ENCODE results near the gene HSD3B7.
A peak's percentile ranks its signal among the peaks of the same experiment; 100 is the strongest.
"Not testable (repeated sequence)": the region's sequence is repeated elsewhere in the genome, so short reads cannot be mapped to it uniquely, and the experiment has no call there.

The HSD3B7 gene

DNA sequence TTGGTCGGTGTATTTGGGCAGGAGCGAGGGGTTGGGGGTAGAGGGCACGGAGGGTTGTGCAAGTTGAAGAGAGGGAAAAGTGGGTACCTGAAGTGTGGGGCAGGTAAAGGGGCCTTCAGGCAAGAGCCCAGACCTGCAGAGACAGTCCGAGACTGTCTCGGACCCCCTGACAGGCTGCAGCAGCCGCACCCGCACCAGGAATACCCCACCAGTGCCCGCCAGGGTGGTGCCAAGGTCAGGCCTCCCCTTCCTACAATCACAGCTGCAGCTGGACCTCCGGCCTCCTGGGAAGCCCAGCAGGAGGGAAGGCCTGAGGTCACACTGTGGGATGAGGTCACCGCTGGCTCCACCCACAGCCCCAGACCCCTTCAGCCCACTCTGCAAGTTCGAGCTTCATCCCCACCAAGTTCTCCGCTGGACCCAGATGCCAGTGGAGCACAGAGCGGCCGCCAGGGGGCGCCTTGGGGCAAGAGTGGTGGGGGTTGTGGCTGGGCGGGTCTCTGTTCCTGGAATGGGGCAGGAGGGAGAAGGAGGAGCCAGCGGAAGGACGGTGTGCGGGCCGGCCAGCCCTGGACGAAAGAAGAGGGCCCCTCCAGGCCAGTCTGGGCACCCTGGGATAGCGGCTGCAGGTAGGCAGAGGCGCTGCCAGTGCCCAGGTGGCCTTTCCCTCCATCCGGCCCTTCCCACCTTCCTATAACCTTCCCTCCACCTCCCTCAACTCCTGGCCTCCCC is at the start of gene HSD3B7:
Gene HSD3B7 (plus strand): TSS at position 539 of the 732 bp plus-strand sequence. CDS start 452 bp downstream, outside the sequence.
- H3K27me3 ChIP-seq (ENCODE audit: insufficient read depth, low read depth, severe bottlenecking), result no peaks in the 10 kb centered on the region
- H3K27ac ChIP-seq, result peak within 1 kb of the TSS; percentile 83
- TF ChIP-seq, protein P1, sequence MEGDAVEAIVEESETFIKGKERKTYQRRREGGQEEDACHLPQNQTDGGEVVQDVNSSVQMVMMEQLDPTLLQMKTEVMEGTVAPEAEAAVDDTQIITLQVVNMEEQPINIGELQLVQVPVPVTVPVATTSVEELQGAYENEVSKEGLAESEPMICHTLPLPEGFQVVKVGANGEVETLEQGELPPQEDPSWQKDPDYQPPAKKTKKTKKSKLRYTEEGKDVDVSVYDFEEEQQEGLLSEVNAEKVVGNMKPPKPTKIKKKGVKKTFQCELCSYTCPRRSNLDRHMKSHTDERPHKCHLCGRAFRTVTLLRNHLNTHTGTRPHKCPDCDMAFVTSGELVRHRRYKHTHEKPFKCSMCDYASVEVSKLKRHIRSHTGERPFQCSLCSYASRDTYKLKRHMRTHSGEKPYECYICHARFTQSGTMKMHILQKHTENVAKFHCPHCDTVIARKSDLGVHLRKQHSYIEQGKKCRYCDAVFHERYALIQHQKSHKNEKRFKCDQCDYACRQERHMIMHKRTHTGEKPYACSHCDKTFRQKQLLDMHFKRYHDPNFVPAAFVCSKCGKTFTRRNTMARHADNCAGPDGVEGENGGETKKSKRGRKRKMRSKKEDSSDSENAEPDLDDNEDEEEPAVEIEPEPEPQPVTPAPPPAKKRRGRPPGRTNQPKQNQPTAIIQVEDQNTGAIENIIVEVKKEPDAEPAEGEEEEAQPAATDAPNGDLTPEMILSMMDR (IDR thresholded peaks at IDR 0.05; ENCODE audit: low read depth, low read length), result peak; percentile 91
- H3K36me3 ChIP-seq, result peaks cover 52% of the 10 kb centered on the region
- H3K4me3 ChIP-seq (ENCODE audit: low read depth, low read length), result peak within 1 kb of the TSS; percentile 30
- no peaks in the 10 kb centered on the region for H3K9me3 ChIP-seq (ENCODE audit: severe bottlenecking)
- DNase-seq, result peak; percentile 90

DNA sequence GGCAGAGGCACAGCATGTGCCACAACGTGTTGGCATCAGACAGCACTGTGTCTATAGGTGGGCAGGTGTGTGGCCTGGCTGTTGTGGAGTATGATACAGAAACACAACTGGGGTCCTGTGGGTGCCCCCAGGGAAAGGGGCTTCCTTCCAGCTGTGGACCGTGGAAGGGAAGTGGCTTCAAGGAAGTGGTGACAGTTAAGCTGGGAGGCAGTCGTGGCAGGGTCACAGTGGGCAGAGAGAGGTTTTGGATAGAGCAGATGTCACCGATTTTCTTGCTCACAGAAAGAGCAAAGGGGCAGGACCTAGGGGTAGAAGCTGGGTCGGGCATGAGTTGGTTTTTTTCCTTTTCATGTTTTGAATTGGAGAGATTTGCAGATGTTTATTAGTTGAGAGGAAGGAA is 47.3 kb upstream of the HSD3B7 start:
- Histone ChIP-seq H3K9me3 (ENCODE audit: severe bottlenecking) (no peaks in the 10 kb centered on the region), H3K4me3 (ENCODE audit: low read depth, low read length) (no peak overlapping the region), H3K36me3 (peaks cover 11% of the 10 kb centered on the region), H3K27me3 (ENCODE audit: insufficient read depth, low read depth, severe bottlenecking) (no peaks in the 10 kb centered on the region), H3K27ac (no peak overlapping the region)
- TF ChIP-seq, protein P1 (IDR thresholded peaks at IDR 0.05; ENCODE audit: low read depth, low read length), result no peak
- DNase-seq, result no peak

DNA sequence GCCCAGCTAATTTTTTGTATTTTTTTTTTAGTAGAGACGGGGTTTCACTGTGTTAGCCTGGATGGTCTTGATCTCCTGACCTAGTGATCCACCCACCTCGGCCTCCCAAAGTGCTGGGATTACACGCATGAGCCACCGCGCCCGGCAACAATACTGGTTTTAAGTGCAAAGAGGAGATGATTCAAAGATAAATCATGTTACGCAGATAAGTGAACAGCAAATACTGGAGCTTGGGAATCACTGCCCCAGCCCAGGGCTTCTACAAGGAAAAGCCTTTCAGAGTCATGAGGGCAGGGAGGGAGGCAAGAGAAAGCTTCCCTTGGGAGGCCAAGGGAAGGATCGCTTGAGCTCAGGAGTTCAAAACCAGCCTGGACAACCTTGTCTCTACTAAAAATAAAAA is 45.4 kb upstream of the HSD3B7 start:
- peaks cover 24% of the 10 kb centered on the region for H3K36me3 ChIP-seq
- H3K9me3 ChIP-seq (ENCODE audit: severe bottlenecking); H3K27ac ChIP-seq; H3K27me3 ChIP-seq (ENCODE audit: insufficient read depth, low read depth, severe bottlenecking); DNase-seq; H3K4me3 ChIP-seq (ENCODE audit: low read depth, low read length): not testable (repeated sequence)

DNA sequence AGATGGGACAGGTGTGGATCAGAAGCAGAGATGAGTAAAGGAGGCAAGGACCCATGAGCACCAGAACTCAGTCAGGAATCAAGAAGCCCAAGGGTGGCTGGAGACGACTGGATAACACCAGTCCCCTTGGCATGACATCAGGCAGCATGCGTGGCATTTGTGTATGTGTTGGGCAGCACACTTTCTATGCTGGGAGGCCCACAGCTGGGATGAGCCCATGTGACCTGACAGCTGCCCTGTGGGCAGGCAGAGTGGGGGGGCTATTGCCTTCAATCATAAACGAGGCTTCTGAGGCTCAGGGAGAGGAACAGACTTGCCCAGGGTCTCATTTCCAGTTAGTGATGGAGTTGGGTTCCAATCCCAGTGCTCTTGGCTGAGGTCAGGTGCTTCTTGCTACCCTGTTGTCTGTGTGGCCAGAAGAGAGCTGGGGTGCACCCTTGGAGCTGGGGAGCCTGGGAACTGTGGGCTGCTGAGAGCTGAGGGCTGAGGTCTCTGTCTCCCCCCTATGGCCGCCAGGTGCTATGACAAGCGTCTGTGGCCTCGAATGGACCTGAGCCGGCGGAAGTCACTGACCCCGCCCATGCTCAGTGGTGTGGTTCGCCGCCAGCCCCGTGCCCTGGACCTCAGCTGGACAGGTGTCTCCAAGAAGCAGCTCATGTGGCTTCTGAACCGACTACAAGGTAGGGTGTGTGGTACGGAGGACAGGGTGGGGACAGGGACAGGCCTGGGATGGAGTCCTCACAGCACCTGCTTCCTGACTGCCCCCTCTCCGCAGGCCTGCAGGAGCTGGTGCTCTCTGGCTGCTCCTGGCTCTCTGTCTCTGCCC is 43.2 kb upstream of the HSD3B7 start:
- Histone ChIP-seq H3K9me3 (ENCODE audit: severe bottlenecking) (no peaks in the 10 kb centered on the region), H3K4me3 (ENCODE audit: low read depth, low read length) (no peak overlapping the region), H3K36me3 (peaks cover 28% of the 10 kb centered on the region), H3K27me3 (ENCODE audit: insufficient read depth, low read depth, severe bottlenecking) (no peaks in the 10 kb centered on the region), H3K27ac (peak overlapping the region; percentile 40)
- peak; percentile 83 for DNase-seq
- TF ChIP-seq, protein P1 (IDR thresholded peaks at IDR 0.05; ENCODE audit: low read depth, low read length), result peak; percentile 98

DNA sequence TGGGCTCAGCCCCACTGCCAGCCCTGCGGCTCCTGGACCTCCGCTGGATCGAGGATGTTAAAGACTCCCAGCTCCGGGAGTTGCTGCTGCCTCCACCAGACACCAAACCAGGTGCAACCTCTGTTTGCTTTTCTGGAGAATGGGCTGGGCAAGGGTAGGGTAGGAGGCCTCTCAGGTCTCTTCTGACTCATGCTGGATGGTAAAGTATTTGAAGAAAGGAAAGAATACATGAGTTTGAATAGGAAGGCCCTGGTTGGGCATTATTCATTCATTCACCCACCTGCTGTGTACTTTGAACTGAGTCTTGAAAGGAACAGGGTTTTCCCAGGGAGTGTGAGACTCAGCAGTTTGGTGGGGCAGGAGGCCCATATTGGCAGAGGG is 42.6 kb upstream of the HSD3B7 start:
- no peaks in the 10 kb centered on the region for H3K27me3 ChIP-seq (ENCODE audit: insufficient read depth, low read depth, severe bottlenecking)
- H3K9me3 ChIP-seq (ENCODE audit: severe bottlenecking), result no peaks in the 10 kb centered on the region
- TF ChIP-seq, protein P1 (IDR thresholded peaks at IDR 0.05; ENCODE audit: low read depth, low read length), result no peak
- peak overlapping the region; percentile 40 for H3K27ac ChIP-seq
- DNase-seq, result no peak
- H3K36me3 ChIP-seq, result peaks cover 28% of the 10 kb centered on the region
- no peak overlapping the region for H3K4me3 ChIP-seq (ENCODE audit: low read depth, low read length)

DNA sequence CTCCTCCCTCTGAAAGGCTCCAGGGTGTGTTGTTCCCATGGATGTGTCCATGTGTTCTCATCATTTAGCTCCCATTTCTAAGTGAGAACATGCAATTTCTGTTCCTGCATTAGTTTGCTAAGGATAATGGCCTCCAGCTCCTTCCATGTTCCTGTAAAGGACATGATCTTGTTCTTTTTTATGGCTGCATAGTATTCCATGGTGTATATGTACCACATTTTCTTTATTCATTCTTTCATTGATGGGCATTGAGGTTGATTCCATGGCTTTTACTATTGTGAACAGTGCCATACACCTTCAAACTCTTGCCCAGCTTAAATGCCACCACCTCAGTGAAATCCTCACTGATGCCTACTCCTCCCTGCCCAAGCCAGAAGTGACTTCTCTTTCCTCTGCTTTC is 40.7 kb upstream of the HSD3B7 start:
- Histone ChIP-seq H3K36me3 (peaks cover 31% of the 10 kb centered on the region), H3K9me3 (ENCODE audit: severe bottlenecking) (no peaks in the 10 kb centered on the region), H3K27ac (no peak overlapping the region), H3K4me3 (ENCODE audit: low read depth, low read length) (no peak overlapping the region), H3K27me3 (ENCODE audit: insufficient read depth, low read depth, severe bottlenecking) (no peaks in the 10 kb centered on the region)
- DNase-seq, result no peak
- TF ChIP-seq, protein P1 (IDR thresholded peaks at IDR 0.05; ENCODE audit: low read depth, low read length), result no peak
